Measurements from ENCODE around the gene GALR3. TPM values are rescaled to one million over a fixed set of nuclear protein-coding genes. Genes with fewer than 3 reads are reported as not detected.
A peak's percentile ranks its signal among the peaks of the same experiment; 100 is the strongest.

Gene GALR3
- total RNA-seq, 6 experiments from 2014 or later: 0.29 to 0.83 TPM; not detected in 4

GRCh38 chr22:37812869-37813678, 10.1 kb upstream of the GALR3 start:
- DNase-seq: no peak
- Histone ChIP-seq H3K36me3 (peaks cover 0 to 19% (median 0%) of the 10 kb centered on the region in 4 donors), H3K9me3 (no peaks in the 10 kb centered on the region), H3K4me3 (no peak overlapping the region), H3K27me3 (no peaks in the 10 kb centered on the region), H3K27ac (no peak overlapping the region), H3K4me1 (peaks cover 0 to 42% (median 18%) of the 10 kb centered on the region in 4 donors)
- 90% methylated on average over 5 of the region's 27 CpGs for WGBS (ENCODE audit: insufficient coverage, low coverage, low lambda C conversion rate, missing lambda C conversion rate)
- intact Hi-C loops (cut with DNase I): no loop called here
- ATAC-seq: no peak
- TF ChIP-seq CTCF (IDR thresholded peaks at IDR 0.05): no peak
- no peak for TF ChIP-seq POLR2A (IDR thresholded peaks at IDR 0.05)

DNA sequence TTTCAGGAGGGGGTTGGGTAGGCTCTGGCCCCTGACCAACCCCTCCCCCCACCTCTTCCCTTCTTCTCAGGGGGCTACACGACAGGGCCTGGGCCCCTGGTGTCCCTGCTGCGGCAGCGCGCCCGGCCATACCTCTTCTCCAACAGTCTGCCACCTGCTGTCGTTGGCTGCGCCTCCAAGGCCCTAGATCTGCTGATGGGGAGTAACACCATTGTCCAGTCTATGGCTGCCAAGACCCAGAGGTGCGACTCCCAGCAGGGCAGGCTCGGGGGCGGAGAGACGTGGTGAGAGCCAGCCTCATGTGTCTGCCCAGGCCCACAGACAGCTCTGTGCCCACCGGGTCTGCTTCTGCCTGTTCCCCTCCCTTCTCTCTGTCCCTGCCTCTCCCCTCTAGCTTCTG, 7.6 kb upstream of the GALR3 start:
- H3K27me3 ChIP-seq: no peaks in the 10 kb centered on the region
- no peaks in the 10 kb centered on the region for H3K9me3 ChIP-seq
- 76% methylated on average over 5 of the region's 12 CpGs for WGBS (ENCODE audit: insufficient coverage, low coverage, low lambda C conversion rate, missing lambda C conversion rate)
- DNase-seq: peak in 1 of 3 donors; percentile 26
- no peak overlapping the region for H3K27ac ChIP-seq
- H3K4me3 ChIP-seq: no peak overlapping the region
- no peak for ATAC-seq
- intact Hi-C loops (cut with DNase I): loop anchor here (5.0 kb wide), 1 partner anchor 47 kb away; no protein-coding TSS in a partner anchor
- H3K4me1 ChIP-seq: peaks cover 0 to 34% (median 20%) of the 10 kb centered on the region in 4 donors
- TF ChIP-seq CTCF (IDR thresholded peaks at IDR 0.05) (no peak), POLR2A (IDR thresholded peaks at IDR 0.05) (no peak)
- peaks cover 0 to 19% (median 0%) of the 10 kb centered on the region in 4 donors for H3K36me3 ChIP-seq

DNA sequence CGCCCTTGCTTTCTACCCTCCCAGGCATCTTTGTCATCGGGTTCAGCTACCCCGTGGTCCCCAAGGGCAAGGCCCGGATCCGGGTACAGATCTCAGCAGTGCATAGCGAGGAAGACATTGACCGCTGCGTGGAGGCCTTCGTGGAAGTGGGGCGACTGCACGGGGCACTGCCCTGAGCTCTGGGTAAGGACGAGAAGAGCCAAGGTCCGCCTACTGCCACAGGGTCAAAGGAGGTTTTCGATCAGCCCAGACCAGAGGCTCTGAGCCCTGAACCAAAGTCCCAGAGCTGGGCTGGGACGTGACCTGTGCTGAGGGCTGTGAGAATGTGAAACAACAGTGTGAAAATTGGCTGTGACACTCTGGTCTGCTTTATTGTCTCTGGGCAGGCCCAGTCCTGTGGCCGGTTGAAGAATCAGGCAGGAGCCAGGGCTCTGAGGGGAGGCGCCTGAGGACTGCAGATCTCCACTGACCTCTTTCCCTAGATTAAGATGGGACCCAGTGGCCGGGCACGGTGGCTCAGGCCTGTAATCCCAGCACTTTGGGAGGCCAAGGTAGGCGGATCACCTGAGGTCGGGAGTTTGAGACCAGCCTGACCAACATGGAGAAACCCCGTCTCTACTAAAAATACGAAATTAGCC, 6.5 kb upstream of the GALR3 start:
- peak; percentile 65 to 86 (median 79) for ATAC-seq
- H3K4me1 ChIP-seq: peaks cover 0 to 34% (median 20%) of the 10 kb centered on the region in 4 donors
- peak overlapping the region in 2 of 3 donors; percentile 57 to 62 for H3K27ac ChIP-seq
- no peaks in the 10 kb centered on the region for H3K27me3 ChIP-seq
- peaks cover 0 to 19% (median 0%) of the 10 kb centered on the region in 4 donors for H3K36me3 ChIP-seq
- peak; percentile 63 to 89 (median 87) for DNase-seq
- H3K4me3 ChIP-seq: no peak overlapping the region
- WGBS (ENCODE audit: insufficient coverage, low coverage, low lambda C conversion rate, missing lambda C conversion rate): 53% methylated on average over 3 of the region's 23 CpGs
- intact Hi-C loops (cut with DNase I): loop anchor here (5.0 kb wide), 1 partner anchor 46 kb away; no protein-coding TSS in a partner anchor
- no peaks in the 10 kb centered on the region for H3K9me3 ChIP-seq
- TF ChIP-seq POLR2A (IDR thresholded peaks at IDR 0.05): no peak
- no peak for TF ChIP-seq CTCF (IDR thresholded peaks at IDR 0.05)

DNA sequence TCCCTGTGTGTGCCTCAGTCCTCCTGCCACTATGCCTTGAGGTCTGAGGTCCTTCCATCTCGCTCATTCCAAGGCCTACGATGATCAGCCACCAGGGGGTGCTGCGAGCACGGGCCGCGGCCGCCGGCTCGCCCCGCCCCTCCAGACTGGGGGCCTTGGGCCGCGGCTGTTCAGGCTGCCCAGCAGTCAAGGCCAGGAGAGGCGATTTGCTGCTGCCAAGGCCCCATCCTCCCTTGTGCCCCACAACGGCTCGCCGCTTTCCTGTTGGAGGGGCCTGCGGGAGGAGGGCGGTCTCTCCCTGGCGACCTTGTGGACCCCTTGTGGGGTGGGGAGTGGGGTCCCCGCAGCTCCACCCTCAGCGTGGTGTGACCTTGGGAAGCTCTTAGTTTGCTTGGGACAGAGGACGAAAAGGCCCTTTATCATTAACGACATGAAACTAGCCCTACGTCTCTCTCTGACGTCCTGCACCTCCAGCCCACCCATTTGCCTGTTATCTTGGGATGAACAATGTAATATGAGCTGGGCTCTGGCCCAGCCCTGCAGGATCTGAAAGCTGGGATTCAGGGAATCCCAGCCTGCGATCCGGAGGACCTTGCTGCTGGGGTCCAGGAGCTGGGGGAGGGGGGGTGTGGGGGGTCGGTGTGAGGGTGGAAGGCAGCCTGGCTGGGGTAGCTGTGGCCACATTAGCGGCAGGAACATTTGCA, 5.3 kb upstream of the GALR3 start:
- Histone ChIP-seq H3K9me3 (no peaks in the 10 kb centered on the region), H3K4me3 (peak overlapping the region; percentile 19 to 39 (median 23)), H3K27me3 (no peaks in the 10 kb centered on the region), H3K36me3 (peaks cover 0 to 19% (median 0%) of the 10 kb centered on the region in 4 donors), H3K4me1 (peaks cover 0 to 34% (median 20%) of the 10 kb centered on the region in 4 donors), H3K27ac (no peak overlapping the region)
- WGBS (ENCODE audit: insufficient coverage, low coverage, low lambda C conversion rate, missing lambda C conversion rate): 0% methylated on average over 14 of the region's 29 CpGs
- peak; percentile 82 to 86 (median 84) for ATAC-seq
- TF ChIP-seq POLR2A (IDR thresholded peaks at IDR 0.05) (no peak), CTCF (IDR thresholded peaks at IDR 0.05) (peak; percentile 95 to 98 (median 96))
- intact Hi-C loops (cut with DNase I): loop anchor here (5.0 kb wide), 1 partner anchor 44 kb away; no protein-coding TSS in a partner anchor
- DNase-seq: peak; percentile 82 to 84 (median 84)

All from right lobe of liver (tissue), 6 donors.